Measurements from ENCODE around the gene PSTPIP2. TPM values are rescaled to one million over a fixed set of nuclear protein-coding genes. Genes with fewer than 3 reads are reported as not detected.

Gene PSTPIP2
- total and polyA plus RNA-seq, 2 of the 8 experiments (the other 6 are each of a cell fraction or from before 2014, with no cell fraction given), result 1.8 to 2.4 TPM

- TF ChIP-seq SRF (IDR thresholded peaks at IDR 0.05; ENCODE audit: low read depth, low read length) (no peak), POLR2A (IDR thresholded peaks at IDR 0.05; ENCODE audit: control extremely low read depth in 1 of 2, low read depth in 2 of 2, low read length in 2 of 2) (no peak), CHD1 (IDR thresholded peaks at IDR 0.05; ENCODE audit: low read depth, low read length) (no peak), CTCF (IDR thresholded peaks at IDR 0.05; ENCODE audit: control extremely low read depth in 1 of 3, insufficient read depth in 1 of 3, low read depth in 1 of 3, low read length in 3 of 3) (no peak)
Observed at GRCh38 chr18:46096651-46097300, 24.7 kb upstream of the PSTPIP2 start (continued).
